Hepatocyte (in vitro differentiated cells): ENCODE results near the gene GRID2.

Experiments
- EZH2 ChIP-seq: fragments of 200-600 bp; sonication (generic); IDR thresholded peaks from 2 replicates; pipeline ENCODE4 v1.6.1; 2016; ENCODE audit warnings: antibody characterized with exemption, mild to moderate bottlenecking, borderline replicate concordance
- TF ChIP-seq, protein P1 (sequence below): fragments of 200-600 bp; sonication (generic); IDR thresholded peaks from 2 replicates; pipeline ENCODE4 v1.5.1; 2016; ENCODE audit warnings: antibody characterized with exemption, mild to moderate bottlenecking; ENCODE audit not compliant: poor library complexity

GRCh38 chr4:93384887-93385286 is 1081.1 kb downstream of the GRID2 start:
- TF ChIP-seq, protein P1, sequence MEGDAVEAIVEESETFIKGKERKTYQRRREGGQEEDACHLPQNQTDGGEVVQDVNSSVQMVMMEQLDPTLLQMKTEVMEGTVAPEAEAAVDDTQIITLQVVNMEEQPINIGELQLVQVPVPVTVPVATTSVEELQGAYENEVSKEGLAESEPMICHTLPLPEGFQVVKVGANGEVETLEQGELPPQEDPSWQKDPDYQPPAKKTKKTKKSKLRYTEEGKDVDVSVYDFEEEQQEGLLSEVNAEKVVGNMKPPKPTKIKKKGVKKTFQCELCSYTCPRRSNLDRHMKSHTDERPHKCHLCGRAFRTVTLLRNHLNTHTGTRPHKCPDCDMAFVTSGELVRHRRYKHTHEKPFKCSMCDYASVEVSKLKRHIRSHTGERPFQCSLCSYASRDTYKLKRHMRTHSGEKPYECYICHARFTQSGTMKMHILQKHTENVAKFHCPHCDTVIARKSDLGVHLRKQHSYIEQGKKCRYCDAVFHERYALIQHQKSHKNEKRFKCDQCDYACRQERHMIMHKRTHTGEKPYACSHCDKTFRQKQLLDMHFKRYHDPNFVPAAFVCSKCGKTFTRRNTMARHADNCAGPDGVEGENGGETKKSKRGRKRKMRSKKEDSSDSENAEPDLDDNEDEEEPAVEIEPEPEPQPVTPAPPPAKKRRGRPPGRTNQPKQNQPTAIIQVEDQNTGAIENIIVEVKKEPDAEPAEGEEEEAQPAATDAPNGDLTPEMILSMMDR, result no peak
- no peak for TF ChIP-seq EZH2
